Dermis blood vessel endothelial cell (primary cell): ENCODE data around the gene GLP2R. TPM values are rescaled to one million over a fixed set of nuclear protein-coding genes. Genes with fewer than 3 reads are reported as not detected.

ENCODE experiments used
- DNase-seq: peaks from one replicate; pipeline ENCODE4 v3.0.0; 2010
- total RNA-seq: library from RNA; depleted of rRNA; stranded (reverse); fragments of >200 nt; gene quantifications from 2 replicates; pipeline ENCODE4 v1.2.3, GENCODE V29; 2014

The GLP2R gene
- total RNA-seq, 1 donor from 2014 or later: 0.17 TPM

GRCh38 chr17:9859781-9860180 is 34.1 kb downstream of the GLP2R start:
- no peak for DNase-seq

- DNase-seq: no peak
Observed at GRCh38 chr17:9860851-9861250, 35.1 kb downstream of the GLP2R start.

GRCh38 chr17:9862220-9862619 is 36.5 kb downstream of the GLP2R start:
- DNase-seq: no peak

- no peak for DNase-seq
Observed at GRCh38 chr17:9862949-9863348, 37.2 kb downstream of the GLP2R start.

GRCh38 chr17:9865586-9865985 is 39.9 kb downstream of the GLP2R start:
- DNase-seq: no peak

DNA sequence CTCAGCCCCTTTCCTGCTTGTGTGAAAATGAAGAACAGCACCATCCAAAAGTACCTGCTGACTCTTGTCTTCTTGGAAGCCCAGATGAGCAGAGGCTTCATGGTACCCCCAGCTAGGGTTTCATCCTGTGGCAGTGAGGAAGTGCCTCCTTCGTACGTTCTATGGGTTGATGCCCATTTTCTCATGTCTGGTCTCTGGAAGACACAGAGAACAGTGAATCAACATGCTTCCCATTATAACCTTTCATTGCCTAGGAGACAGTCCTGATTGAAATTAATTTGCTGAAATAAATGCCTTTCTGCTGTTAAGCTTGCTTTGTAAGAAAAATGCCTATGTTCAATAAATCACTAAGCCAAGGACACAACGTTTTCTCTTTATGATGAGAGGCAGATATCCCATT is 42.8 kb downstream of the GLP2R start:
- no peak for DNase-seq

GRCh38 chr17:9872852-9873251 is 47.1 kb downstream of the GLP2R start:
- no peak for DNase-seq

- DNase-seq: no peak
Observed at GRCh38 chr17:9874722-9875121, 49.0 kb downstream of the GLP2R start.

- DNase-seq: no peak
Observed at GRCh38 chr17:9875441-9875840, 49.7 kb downstream of the GLP2R start.

GRCh38 chr17:9878356-9878755 is 52.6 kb downstream of the GLP2R start:
- no peak for DNase-seq

GRCh38 chr17:9878786-9879525 is 53.2 kb downstream of the GLP2R start:
- no peak for DNase-seq

- no peak for DNase-seq
Observed at GRCh38 chr17:9880582-9880999, 54.9 kb downstream of the GLP2R start.

GRCh38 chr17:9883451-9883850 is 57.7 kb downstream of the GLP2R start:
- no peak for DNase-seq

DNA sequence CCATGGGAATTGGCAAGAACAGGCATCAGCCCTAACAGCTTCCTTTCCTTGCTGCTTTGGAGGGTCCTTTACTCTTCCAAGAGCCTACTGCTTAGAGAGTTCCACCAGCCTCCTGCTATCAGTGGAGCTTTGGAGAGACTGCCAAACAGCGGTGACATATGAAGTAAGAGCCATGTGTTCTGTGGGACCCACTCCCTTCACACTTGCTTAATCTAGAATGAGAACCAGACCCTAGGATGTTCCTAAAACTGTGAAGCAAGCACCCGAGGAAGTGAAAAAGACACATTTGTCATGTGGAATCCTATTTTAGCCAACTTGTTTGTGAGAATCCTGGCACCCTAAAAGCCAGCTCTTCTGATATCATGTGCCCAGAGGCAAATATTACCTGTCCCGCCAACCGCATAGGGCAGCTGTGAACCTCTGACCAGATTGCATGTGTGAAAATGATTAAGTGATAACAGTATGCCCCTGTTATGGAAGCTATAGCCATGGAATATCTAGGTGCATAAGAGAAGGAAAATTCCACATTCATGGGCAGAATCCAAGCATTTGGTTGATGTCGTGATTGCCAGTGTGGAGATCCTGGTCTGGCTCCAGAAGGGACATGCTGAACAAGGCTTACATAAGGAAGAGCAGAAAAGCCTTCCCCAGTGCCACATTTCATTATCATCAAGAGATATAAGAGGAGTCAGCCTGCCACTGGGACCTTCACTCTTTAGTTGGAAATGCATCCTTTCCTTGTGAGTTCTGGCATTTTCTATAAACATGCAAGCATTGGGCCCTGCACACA is 60.6 kb downstream of the GLP2R start:
- DNase-seq: no peak

GRCh38 chr17:9887508-9887907 is 61.8 kb downstream of the GLP2R start:
- no peak for DNase-seq

GRCh38 chr17:9890124-9890523 is 64.4 kb downstream of the GLP2R start:
- no peak for DNase-seq

DNA sequence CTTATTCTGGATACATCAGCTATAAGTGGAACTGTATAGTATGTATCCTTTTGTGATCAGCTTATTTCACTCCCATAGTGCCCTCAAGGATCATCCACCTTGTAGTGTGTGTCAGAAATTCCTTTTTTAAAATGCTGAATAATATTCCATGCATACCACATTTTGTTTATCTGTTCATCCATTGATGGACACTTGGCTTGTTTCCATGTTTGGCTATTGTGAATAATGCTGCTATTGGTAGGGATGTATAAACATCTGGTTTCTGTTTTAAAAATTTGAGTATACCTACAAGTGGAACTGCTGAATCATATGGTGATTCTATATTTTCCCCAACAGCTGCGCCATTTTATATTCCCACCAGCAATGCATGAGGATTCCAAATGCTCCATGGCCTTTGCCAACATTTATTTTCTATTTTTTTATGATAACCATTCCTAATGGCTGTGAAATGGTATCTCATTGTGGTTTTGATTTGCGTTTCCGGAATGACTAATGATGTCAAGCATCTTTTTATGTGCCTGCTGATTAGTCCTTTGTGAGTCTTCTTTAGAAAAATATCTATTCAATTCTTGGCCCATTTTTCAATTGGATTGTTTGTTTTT is 67.8 kb downstream of the GLP2R start:
- no peak for DNase-seq

- DNase-seq: no peak
Observed at GRCh38 chr17:9894231-9894630, 68.5 kb downstream of the GLP2R start.

DNA sequence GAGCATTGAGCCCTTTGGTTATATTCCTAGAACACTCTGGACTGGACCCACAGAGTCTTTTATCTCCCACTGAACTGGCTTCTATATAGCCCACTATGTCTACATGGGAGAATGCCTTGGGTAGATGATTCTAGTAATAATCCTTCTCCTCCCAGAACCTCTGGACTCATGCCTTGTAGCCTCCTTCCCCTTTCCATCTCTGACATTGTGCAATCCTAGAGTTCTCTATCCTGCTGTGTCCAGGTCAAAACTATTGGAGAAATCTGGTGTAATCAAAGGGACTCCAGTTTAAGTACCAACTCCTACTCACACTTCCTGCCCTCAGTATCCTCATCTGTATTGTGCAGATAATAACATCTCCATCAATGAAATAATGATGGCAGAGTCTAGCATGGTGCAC is 70.2 kb downstream of the GLP2R start:
- no peak for DNase-seq

DNA sequence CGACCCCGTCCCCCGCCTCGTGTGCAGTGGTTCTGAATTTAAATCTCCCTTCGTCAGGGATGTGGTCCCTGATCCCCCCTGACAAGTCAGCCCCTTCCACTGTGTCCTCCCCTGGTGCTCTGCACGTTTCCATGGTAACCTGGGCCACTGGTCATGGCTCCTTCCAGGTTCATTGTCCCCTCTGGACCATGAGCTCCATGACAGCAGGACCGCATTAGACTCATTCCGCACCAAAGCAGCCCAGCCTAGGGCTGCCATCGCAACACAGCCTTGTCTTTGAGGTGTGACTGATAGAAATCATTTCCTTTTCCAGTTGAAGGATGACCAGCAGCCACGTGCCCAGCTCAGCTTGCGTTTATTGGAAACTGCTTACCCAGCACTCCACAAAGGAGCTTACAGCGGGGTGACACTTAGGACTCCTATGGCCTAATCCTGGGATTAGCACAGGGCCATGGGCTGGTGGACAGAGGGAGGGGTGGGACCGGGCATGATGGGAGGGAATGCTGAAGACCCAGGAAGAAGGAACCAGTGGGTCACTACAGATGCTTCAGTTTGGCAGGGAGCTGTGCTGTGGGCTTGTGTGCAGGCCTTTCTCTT is 71.7 kb downstream of the GLP2R start:
- no peak for DNase-seq

DNA sequence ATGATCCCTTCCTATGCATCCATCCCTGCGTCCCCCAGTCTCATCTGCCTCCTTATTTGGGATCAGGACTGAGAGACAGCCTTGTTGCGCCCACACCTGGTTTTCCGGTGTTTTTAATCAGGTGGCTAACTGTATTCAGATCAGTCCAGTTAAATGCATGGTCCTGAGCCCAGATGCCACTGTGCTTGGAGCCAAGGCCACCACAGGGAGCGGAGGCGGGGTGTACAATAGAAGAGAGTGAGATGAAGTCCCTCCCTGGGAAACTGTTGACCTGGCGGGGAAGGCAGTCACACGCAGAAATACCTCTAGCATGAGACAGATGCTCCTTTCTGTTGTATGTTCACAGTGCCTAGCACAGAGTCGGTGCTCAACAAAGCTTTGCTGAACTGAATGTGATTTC is 73.1 kb downstream of the GLP2R start:
- no peak for DNase-seq

DNA sequence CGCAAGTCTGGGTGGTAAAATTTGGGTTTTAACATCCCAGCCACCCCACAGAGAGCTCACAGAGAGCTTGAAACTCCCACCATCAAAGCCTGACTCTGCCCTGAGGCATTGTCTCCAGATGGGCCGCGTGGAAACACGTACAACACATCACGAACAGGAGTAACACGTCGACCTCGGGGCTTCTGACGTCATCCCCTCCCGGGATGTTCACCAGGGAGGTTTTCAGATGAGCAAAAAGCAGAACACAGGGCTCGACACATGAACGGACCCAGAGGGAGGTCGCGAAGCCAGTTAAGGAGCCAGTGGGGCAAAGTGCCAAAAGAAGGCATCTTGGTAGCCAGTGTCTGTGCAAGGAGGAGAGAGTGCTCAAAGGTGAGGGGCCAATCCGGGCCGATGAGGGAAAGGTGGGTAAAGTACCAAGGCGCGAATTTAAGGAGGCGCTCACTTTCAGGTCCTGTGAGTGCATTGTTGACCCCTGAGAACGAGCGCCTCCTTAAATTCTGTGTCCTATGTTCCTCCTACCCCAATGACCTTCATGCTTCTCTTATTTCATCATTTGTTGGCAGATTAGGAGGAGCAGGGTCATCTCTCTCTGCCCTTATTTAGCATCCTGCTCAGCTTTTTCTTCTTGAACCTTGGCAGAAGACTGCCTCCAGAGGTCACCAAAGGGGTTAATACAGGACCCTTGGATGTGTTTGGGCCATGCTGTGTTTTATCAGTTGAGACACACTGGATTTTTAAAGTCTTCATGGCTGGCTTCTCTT is 73.7 kb downstream of the GLP2R start:
- no peak for DNase-seq
